HG03039 (cell line): ENCODE measurements around the gene DCN.

Experiments
- ATAC-seq: cut with Tn5 transposase; IDR thresholded peaks from one replicate; pipeline ENCODE4 v1.9.1; 2021; ENCODE audit warnings: mild to moderate bottlenecking, moderate library complexity; ENCODE audit not compliant: unreplicated experiment

Gene DCN

DNA sequence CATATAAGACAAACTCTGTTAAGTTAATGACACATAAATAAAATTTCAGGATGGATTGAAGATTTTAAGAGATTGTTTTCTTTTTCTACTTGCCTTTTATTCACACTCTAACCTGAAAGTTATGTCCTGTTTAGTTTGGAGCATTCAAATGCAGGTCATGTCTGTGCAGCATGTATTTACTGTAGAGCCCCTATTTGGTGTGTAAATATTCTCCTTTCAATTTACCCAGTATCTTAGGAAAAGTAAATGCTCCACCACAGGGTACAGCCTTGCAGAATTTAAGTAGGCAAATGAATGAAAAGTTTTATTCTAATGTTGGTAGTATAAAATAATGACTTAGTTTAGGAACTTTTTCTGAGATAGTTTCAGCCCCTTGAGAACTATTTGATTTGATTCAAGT is 6.2 kb upstream of the DCN start:
- ATAC-seq, result no peak

DNA sequence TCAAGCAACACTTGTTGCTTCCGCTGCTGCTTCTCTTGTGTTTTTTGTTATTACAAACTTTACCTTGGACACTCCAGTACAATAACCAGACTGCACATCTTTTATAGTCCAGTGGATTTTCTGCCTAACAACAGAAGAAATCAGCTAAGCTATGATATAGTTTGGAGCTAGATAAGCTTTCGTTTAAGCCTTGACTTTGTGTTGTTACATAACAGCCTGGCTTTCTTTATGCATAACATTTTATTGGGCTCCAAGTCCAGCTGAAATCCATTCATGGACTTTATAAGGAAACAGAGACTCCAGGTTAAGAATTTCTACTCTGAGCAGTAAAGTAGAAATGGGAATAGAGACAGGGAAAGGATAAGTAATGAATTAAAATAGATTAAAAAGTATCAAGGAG is 3.5 kb upstream of the DCN start:
- no peak for ATAC-seq

DNA sequence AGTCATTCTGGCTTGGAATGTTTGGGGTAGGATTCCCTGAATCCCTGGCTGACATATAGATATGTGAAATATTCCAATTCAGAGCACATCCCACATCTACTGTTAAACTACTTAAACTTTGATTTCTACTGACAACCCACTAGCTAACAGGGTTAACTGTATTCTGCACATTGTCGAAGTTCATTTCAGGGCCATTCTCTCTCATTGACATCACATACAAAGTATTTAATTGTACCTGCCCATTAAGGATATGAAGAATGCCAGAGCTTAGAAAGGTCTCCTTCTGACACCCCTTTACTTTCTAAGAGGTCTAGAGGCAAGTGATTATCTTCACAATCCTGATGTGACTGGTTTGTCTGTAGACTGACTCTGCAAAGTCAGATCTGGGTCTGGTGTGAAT is 2.8 kb upstream of the DCN start:
- ATAC-seq, result no peak

DNA sequence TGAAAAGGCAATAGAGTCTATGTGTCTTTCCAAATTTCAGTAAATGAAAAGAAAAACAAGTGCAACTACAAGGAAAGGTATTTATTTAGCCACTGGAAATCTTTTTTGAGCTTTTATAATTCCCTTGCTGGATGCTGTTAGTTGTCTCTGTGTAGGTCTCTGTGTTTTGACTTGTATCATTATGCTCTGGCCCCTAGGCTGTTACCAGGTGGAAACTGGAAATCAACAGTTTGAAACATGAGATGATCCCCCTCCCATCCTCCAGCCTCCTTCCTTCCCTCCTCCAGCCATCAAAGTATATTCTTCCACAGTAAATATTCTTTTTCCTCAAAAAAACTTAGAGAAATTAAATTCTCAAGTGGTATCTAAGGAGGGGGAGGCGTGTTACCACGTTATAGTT is 934 bp upstream of the DCN start:
- ATAC-seq, result no peak

DNA sequence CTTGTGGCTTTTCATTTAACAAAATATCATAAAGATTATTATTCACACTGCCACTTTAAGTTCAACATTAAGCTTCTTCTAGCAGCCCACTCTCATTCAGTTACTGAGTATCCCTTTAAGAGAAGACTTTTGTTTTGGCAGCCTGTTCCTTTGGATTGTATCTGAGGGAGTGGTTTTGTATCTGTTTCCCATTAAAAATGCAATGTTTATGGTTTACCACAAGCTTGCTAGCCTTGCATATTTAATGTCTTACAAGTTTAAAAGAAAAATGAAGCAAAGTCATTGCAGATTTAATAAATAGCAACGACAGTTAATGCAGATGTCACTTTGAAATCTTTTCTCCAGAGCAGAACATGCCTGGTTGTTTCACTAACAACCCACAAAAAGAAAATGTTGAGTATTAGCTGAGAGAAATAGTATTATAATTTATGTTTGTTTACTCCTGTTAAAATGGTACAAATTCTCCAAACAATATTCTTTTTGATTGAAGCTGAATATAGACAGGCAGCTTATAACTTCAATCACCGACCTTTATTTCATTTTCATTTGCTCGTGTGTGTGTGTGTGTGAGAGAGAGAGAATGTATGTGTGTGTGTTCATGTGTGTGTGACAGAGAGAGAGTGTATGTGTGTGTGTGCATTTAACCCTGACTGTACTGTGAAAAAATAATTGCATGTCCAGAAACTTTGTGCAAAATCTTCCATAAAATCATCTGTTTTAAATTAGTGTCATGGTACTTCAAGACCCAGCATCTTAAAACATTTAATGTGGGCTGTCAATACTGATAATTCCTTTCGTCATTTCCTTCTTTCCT is 1.8 kb downstream of the DCN start:
- no peak for ATAC-seq

DNA sequence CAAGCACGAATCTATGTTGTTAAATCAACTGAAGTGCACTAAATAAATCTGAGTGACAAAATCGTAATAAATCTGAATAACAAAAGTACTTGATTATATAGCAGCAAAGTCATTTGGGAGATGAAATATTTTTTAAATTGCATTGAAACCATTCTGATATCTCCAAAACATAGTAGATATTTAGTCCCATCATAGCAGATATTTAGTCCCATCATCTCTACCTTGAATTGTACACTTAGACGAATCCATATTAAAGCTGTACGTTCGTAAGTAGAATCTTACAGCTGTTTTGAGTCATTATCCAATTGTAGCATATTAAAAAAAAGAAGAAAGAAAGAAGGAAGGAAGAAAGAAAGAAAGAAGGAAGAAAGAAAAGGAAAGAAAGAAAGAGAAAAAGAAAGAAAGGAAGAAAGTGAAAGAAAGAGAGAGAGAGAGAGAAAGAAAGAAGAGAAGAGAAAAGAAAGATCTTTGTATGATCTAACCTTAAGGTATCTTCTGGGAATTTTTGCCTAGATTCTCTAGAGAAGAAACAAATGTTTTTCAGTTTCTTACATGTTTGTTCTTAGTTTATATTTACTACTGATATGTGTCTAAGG is 2.6 kb downstream of the DCN start:
- ATAC-seq, result no peak

DNA sequence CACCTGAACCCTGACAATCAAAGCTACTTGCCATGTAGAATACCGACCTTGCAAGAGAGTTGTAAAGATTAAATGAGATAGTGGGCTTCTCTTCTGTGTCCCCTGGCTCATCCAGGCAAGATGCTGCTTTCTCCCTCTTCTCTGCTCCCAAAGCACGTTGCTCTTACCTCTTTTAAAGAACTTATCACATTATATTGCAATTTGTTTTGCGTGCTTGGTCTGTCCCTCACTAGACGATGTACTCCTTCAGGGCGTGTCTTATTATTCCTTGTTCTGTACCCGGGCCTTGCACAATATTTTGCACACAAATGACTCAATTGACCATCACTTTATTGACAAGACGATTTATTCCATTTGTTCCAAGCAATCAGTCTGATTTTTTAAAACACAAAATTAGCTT is 3.3 kb downstream of the DCN start:
- no peak for ATAC-seq

DNA sequence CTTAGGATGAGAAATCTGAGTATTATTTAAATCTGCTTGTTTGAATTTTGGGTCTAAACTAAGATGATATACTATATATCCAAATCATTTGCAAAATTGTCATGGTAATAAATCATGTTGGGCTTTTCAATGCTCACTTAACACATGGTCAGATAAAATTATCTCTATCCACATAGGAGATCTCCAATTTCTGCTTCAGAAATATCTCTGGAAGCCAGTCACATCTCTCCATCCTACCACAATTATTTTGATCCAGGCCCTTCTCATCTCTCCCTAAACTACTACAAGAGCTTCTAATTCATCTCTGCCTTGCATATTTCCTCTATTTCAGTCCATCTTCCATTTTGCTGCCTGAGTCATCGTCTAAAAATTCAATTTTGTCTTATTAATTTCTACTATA is 3.8 kb downstream of the DCN start:
- no peak for ATAC-seq

DNA sequence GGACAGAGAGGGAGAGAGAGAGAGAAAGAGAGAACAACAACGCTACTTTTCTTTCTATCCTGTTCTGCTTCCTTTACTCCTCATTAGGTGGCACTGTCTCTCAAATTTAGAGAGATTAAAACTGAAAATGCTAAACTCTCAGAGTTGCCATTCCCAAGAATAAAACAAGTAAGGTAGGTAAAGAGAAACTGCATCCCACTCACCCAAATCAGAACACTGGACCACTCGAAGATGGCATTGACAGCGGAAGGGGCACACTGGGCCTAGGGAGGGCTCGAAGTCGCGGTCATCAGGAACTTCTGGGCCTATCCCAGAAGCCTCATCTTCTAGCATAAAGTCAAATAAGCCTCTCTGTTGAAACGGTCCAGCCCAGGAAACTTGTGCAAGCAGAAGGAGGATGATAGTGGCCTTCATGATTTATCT is 4.5 kb downstream of the DCN start:
- no peak for ATAC-seq

DNA sequence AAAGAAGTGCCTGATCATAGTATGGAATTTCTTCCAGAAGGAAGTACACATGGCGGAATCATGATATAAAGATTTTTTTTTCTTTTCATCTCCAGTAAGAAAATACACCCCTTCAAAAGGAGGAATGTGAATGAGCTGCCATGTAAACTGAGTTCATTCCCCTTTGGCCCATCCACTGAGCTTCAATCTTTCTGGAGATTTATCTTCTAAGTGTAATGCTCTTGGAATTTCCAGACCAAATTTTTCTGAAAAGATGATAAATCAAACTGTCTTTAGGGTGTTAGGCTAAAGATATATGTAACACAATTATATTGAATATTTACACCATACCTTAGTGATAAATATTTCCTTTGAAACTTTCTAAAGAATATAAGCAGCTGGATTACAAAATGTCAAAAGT is 5.2 kb downstream of the DCN start:
- ATAC-seq, result no peak

DNA sequence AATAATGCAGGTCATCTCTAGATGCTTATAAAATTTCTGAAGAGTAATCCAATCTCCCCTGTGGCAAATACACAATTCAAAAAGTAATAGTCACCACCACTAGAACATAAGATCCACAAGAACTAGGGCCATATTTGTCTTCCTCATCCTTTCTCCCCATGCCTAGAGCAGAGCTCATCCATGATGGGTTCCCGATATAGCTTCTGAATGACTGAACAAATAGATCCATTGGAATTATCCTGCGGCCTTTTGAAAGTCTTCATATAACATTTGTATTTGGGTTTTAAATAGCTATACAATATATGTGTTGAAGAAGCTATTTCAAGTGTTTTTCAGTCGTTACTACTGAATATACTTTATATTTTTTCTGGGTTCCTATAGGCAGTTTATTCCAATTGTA is 5.7 kb downstream of the DCN start:
- ATAC-seq, result no peak

DNA sequence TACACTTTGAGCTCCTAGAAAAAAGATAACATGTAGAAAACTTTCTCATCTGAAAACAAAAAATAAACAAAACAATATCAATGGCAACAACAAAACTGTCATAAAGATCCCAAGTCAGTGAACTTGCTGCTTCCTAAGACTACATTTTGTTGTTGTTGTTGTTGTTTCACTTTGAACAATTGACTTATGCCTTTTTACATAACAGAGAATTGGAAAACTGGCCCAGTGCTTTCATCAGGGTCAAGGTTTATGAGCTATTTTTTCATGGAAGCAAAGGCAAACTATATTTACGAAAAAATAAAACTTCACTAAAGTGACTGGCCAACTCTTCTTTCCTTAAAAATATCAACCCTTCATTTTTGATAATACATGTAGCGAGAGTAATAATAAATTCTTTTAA is 6.3 kb downstream of the DCN start:
- ATAC-seq, result no peak

DNA sequence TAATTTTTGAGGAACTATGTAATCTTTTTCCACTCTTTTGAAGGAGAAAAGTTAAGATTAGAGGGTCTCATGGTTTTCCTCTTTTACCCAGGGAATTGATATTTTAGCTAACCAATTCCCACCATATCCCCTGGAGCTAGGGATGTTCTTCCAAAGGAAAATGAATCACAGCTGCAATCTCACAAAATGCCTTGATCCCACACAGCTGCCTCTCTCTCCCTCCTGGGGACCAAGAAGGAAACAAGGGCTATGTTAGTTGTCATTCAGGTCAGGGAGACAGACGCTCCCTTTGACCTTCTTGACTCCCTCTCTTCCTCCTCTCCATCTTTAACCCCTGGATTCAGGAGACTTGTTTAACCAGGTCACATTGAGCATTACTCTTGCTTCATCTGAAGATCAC is 9.5 kb downstream of the DCN start:
- ATAC-seq, result no peak

DNA sequence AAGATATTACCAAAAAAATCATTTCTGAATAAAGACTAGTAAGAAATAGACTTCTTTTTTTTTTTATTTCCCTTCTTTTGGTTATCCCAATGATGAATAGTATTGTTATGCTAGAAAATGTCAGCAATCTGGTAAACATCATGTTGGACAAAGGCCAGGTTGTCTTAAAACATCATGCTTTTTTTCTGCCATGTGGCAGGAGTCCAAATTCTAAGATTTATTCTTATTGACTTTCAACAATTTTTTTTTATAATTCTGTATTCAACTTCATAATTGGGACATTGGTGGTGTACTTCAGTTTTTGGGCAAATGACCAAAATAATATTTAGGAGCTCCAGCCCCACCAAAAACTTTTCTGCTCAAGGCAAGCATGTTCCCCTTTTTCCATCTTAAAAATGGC is 10.5 kb downstream of the DCN start:
- ATAC-seq, result no peak

DNA sequence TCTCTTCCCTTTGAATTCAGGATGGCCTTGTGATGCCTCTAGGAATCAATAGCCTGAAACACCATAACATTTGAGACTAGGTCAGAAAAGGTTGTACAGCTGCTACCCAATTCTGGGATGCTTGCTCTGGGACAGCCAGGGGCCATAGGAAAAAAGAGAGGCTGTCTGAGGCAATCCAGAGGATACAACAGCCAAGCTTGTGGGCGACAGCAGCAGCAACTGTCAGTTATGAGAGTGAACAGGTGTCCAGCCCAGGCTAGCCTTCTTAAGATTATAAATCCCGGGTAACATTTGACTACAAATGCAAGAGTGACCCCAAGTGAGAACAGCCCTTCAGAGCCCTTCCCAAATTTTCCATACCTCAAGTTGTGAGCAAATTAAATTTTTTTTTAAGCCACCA is 11.1 kb downstream of the DCN start:
- no peak for ATAC-seq

DNA sequence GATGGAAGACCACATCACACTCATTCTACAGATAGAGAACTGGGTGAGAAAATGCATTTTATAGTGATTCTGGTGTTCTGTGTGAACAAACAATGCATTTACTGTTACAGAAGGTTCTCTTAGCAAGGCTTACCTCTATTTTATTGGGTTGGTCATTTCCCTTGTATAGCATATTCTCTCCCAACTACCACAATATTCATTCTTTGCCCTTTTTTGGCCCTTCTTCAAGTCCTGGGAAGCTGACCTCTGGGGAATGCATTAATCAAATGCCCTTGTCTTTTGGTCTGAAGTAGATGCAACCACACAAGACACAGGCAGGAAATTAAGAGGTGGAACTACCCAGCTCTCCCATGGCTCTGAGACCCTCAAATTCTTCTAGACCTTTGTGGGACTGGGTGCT is 19.5 kb downstream of the DCN start:
- ATAC-seq, result no peak

DNA sequence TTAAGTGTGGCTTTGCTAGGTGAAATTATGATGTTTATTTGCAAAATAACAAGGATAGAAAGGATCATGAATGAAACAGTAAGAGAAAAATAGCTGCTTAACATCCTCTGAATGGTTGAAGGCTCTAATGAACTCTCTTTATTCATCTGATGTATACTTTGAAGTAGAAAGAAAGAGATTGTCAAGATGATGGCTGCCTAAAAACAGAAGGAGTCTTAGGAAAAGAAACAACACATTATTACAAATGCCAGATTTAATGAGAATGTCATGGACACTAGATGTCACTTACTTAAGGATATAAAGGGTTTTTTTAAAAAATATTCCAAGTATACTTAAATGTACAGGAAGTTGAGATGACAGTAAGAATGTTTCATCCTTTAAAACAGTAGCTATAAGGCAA is 21.6 kb downstream of the DCN start:
- no peak for ATAC-seq

DNA sequence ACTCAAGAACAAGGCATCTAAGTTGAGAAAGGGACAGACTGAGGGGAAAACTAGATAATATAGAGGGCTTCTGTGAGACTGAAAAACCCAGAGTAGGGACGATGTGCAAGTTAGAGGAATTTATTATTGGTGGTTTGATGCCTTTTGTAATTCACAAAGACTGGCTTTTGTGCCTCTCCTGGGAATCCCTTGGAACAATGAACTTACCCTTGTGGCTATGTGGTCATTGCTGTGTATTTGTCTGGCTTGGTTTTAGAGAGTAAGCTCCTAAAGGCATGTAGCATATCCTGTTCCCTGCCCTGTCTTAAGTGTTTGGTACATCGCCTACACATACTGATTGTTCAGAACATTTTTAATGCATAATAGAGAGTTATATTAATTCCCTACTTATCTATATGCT is 26.6 kb downstream of the DCN start:
- ATAC-seq, result no peak

DNA sequence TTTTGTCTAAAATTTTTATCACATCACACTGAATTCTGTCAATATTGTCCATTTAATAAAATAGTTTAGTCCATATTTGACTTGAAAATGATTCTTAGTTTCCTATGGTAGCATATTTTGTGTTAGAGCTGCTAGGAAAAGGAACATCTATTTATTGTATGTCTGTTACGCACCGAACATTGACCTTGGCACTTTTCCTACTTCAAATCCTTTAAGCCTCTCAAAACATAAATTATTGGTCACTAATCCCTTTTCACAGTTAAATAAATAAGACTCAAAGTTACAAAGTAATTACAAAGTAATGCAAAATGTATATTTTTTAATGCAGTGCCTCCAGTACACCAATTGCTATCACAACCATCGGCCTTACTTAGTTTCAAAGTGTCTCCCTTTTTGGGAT is 28.5 kb downstream of the DCN start:
- ATAC-seq, result no peak

DNA sequence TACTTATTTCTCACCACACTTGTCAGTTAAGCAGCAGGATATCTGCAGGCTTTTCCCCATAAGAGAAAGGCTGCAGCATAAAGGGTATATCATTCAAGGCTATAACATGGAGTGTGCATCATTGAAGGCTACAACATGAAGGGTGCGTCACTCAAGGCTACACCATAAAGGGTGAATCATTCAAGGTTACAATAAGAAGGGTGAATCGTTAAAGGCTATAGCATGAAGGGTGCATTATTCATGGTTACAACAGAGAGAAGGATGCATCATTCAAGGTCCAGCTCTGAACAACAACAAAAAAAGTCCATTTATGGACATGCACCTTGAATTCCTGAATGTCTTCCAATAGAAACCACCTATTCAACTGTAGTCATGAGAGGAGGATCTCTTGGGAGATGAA is 38.6 kb downstream of the DCN start:
- ATAC-seq, result no peak

DNA sequence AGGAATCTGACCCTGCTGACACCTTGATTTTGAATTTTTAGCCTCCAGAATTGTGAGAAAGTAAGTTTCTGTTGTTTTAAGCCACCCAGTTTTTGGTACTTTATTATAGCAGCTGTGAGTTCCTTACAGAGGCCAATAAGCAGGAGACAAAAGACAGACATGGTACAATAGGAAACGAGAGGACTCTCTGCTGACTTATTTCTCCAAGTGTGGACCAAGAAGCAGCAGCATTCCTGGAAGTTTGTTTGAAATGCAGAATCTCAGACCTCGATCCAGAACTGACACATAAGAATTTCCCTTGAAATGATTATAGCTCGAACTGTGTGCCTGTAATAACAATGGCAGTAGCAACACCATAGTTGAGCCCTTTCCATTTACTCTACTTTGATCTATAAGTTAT is 39.4 kb downstream of the DCN start:
- no peak for ATAC-seq

DNA sequence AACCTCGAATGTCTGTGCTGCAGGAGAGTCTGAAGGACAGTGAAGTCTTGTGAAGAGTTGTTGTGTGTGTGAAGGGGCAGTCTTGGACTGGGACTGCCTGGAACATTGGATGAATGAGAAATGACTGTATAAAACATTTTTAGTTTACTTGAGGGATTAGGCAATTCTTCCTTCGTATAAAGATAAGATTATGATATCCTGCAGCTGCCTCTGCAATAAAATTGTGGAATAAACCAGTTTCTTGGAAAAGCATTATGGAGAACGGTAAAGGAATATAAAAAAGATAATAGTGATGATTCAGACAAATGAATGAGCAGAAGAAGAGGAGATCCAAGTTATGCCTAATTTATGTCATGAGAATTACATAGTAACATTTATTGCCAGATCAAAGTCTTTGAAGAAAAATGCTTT is 40.4 kb downstream of the DCN start:
- ATAC-seq, result no peak
